GM21723 (cell line): ENCODE results near the gene PCGF2.

Experiments
- ATAC-seq: cut with Tn5 transposase; IDR thresholded peaks from one replicate; pipeline ENCODE4 v1.9.1; 2021; ENCODE audit warnings: mild to moderate bottlenecking, moderate library complexity; ENCODE audit not compliant: unreplicated experiment

Gene PCGF2

GRCh38 chr17:38704606-38705522 is 43.3 kb downstream of the PCGF2 start, which contains the start of gene MLLT6:
MLLT6 (plus strand) TSS chr17:38705273; CDS start chr17:38705633, 360 bp downstream.
- no peak for ATAC-seq

DNA sequence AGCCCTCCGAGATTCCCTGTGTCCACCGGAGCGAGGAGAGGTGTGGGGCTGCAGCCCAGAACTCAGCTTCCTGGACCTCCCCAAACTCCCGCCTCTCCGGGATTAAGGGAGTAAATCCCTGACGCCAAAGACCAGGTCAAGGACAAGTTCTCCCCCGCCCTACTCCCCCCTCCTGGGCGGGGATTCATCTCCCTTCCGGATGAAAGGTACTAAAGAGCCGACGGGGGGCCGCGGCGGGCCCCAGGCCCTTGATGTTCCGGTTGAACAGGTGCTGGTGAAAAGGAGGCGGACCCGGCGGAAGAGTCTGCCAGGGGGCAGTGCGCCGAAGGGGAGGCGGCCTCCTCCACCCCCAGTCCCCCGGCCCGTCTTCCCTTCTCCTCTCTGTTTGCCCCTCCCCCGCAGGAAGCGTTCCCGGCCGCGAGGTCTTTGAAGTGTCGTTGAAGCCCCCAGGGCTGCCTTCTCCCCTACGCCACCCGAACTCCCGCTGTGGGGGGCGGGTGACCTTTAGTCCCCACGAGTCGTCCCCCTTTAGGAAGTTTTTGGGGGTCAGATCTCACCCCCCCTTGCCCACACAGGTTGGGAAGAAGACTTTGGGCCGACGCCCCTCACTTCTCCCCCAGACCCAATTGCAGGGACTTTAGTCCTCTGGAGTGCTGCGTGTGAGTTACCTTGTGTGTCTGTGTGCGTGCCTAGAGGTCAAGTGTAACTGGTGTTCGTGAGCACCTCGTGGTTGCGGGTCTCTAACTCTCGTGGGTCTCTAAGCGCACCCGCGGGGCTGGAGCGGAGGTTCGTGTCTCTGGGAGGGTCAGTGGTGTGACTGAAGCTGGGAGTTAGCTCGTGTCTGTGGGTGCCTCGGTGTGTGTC is 44.2 kb downstream of the PCGF2 start:
- peak; percentile 23 for ATAC-seq

GRCh38 chr17:38702916-38703741 is 45.0 kb downstream of the PCGF2 start:
- ATAC-seq: no peak

DNA sequence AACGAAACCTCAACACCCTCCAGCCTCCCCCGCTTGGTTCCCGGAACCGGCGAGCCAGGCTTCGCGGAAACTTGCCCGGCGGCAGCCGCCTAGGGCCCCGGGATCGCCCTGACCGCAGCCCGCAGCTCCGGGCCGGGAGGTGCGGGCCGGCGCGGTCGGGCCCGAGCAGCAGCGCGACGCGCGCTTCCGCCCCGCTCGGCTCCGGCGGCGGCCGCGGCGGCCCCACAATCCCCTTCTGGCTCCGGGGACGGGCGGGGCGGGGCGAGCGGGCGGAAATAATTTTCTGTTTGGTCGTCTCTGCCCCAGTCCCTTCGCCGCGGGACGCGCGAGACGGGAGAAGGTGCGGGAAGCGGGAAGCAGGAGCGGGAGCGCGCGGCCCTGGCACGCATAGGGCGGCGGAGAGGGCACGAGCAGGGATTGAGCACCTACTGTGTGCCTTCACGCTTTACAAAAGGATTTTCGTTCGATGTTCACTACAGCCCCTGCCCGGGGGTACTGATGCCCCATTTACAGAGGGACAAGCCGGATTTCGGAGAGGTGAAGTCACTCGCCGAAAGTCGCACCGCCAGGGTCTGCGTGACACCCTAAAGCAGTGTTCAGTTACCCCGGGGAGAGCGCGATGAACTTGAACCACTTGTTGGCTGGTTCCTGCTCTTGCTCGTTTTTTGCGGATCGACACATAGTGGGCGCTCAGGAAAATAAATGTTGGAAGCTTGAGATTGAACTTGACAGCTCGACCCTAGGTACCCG is 45.8 kb downstream of the PCGF2 start:
- ATAC-seq: peak; percentile 24

DNA sequence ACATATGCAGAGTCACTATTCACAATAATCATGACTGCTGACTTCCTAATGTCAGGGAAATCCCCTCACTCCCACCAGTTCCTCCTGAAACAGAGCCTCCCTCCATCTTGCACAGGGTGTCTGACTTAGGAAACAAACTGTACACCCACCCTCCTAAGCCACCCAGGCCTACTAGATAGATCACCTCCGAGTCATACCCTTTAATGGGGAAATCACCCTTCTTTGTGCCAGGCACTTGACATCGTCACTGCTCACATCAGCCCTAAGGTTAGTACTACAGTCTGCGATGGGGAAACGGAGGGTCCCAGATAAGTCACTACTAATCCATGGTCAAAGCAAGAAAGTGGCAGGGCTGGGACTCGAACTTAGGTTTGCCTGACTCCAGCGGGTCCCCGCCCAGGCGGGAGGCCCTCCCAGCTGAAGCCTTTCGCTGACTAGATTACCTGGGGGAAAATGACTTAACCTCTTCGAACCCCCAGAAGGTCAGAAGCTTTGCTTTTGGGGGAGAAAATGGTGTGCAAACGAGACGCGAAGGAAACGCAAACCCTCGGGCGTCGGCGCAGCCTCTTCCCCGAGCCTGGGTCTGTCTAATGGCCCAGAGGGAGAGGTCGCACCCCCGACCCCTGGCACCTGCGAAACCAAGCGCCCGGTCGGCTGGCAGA is 46.5 kb downstream of the PCGF2 start:
- ATAC-seq: peak; percentile 26

DNA sequence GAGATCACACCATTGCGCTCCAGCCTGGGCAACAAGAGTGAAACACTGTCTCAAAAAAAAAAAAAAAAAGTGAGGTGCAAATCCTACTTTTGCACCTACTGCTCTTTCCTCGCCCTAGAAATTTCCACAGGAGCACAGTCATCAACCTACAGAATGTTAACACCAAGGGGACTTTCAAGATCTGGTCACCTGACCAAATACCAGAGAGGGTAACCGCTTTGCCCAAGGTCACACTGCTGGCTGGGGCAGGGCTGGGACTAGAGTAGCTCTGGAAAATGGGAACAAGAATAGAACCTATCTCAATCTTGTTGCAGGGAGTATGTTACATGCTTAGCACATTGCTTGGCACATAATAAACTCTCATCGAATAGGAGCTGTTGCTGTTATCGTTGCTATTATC is 49.4 kb downstream of the PCGF2 start:
- no peak for ATAC-seq

DNA sequence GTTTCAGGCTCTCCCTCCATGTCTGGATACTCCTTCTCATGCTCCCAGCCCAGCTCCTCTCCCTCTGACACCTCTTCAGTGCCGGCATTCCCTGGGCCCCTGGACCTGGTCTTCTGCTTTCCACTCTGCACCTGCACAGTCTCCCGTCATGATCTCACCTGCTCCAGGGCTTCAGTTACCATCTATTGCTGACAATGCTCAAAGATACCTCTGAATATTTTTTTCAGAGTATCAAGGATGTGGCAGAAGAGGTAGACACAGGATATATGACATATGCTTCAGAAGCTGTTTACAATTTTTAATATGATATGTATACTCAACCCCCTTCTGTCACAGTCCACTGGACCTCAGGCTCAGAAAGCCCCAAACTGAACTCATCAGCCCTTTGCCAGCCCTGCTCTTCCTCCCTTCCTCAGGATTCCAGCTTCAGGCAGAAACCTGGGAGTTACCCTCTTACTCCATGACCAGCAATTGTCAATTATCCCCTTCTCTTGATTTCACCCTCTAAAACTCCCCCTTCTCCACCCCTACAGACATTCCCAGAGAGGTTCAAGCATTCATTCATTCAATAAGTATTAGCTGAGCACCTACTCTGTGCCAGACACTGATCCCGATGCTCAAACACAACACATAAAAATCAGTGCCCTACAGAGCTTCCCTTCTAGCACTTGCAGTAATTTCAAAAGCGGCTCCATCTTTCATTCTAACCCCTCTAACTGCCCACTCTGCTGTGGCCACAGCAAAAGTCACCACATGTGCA is 50.9 kb downstream of the PCGF2 start:
- no peak for ATAC-seq

- ATAC-seq: no peak
Measured at GRCh38 chr17:38693700-38694329, 54.3 kb downstream of the PCGF2 start.

- ATAC-seq: no peak
Measured at GRCh38 chr17:38691154-38691553, 57.0 kb downstream of the PCGF2 start.

DNA sequence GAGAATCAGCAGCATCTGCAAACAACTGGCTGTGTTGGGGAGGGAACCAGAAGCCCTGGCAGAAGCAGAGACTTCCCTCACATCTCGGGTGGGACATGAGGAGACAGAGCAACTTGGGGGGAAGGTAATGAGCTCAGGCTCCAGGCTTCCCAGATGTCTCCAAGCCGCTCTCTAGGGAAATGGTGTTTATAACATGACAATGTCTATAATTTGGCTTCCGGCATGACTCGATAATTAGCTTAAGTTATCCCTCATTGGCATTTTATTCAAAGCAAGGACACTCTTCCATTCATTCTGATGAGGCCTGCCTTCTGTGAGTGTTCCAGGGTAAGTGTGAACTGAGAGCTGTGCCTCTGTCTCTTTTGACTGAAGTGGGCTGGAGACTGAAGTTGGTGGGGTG is 57.8 kb downstream of the PCGF2 start:
- ATAC-seq: no peak

- ATAC-seq: no peak
Measured at GRCh38 chr17:38687286-38687685, 60.9 kb downstream of the PCGF2 start.

GRCh38 chr17:38685491-38685890 is 62.6 kb downstream of the PCGF2 start:
- ATAC-seq: no peak
